ENCODE results near the gene UAP1. TPM values are rescaled to one million over a fixed set of nuclear protein-coding genes. Genes with fewer than 3 reads are reported as not detected.
"Not testable (repeated sequence)": the region's sequence is repeated elsewhere in the genome, so short reads cannot be mapped to it uniquely, and the experiment has no call there.

The UAP1 gene
- total RNA-seq, 1 experiment from 2014 or later = 49.6 TPM

- no peak for DNase-seq (ENCODE audit: low spot score)
Measured at GRCh38 chr1:162564762-162565218, 3.3 kb downstream of the UAP1 start.

GRCh38 chr1:162565460-162565859, 3.9 kb downstream of the UAP1 start:
- DNase-seq (ENCODE audit: low spot score) = no peak

- DNase-seq (ENCODE audit: low spot score) = no peak
Measured at GRCh38 chr1:162566870-162567269, 5.3 kb downstream of the UAP1 start.

DNA sequence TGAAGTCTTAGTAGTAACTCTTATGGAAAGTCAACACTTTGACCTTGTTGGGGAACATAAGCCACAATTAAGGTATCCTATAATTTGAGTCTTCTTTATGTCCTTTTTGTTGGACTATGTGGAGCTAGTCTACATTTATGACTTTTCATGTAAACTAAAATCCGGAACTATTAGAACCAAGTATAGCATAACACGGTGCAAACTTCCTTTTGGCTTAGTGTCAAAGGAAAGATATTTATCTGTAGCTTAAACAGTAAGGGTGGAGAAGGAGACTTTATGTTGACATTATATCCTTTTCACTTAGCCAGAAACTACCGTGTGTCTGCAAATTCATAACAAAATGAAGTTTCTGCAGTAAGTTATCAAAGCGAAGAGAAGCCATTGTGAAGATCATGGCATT, 7.3 kb downstream of the UAP1 start:
- DNase-seq (ENCODE audit: low spot score) = no peak

GRCh38 chr1:162570718-162571117, 9.2 kb downstream of the UAP1 start:
- no peak for DNase-seq (ENCODE audit: low spot score)

DNA sequence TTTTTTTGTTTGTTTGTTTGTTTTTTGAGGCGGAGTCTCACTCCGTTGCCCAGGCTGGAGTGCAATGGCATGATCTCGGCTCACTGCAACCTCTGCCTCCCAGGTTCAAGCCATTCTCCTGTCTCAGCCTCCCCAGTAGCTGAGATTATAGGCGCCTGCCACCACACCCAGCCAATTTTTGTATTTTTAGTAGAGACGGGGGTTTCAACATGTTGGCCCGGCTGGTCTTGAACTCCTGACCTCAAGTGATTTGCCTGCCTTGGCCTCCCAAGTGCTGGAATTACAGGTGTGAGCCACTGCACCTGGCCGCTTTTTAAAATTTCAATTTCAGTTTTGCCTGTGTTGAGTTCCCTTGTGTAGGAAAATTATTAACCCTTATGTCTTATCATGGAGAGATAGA, 9.6 kb downstream of the UAP1 start:
- DNase-seq (ENCODE audit: low spot score) = not testable (repeated sequence)

- no peak for DNase-seq (ENCODE audit: low spot score)
Measured at GRCh38 chr1:162571696-162572095, 10.2 kb downstream of the UAP1 start.

GRCh38 chr1:162573136-162573535, 11.6 kb downstream of the UAP1 start:
- no peak for DNase-seq (ENCODE audit: low spot score)

DNA sequence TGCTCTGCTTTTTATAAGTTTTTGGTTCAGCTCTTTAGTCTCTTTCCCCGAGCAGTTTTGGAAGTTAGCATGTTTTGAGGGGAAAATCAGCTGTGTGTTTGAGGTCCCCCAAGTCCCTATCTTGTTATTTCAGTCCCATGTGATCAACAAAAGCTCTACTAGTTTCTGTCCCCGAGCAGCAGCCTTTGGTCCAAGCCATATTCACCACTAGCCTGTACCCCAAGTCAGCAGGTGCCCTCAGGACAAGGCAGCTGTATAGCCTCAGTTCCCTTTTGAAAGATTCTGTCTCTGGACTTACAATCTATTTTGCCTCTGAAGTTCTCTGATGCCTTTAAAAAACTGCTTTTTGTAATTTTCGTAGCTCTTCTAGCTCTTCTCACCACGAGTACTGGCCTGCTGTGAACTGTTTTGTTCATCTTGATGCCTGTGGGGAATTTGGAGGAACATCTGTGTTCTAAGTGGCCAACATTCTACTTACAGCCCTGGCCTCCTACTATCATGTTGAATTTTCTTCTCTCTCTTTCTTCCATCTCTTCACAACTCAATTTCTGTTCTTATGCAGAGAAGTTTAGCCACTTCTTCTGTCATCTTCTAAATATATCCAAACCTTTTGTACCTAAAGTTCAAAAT, 16.7 kb downstream of the UAP1 start:
- no peak for DNase-seq (ENCODE audit: low spot score)

DNA sequence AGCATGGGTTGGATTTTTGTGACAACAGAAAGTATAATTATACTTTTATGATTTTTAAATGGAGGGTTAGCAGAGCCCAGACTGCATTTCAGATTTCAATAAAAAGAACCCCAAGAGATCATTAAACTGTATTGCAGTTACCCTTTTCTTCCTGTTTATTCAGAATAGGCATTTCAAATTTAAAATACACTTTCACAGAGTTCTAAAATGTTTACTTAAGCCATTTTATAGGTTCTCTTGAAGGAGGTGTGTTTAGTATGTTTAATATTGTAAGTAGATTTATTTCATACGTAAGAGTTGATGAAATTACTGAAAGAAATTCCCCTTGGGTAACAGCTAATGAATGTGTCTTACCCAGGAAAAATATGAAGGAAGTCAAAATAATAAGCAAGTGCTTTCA, 17.4 kb downstream of the UAP1 start:
- DNase-seq (ENCODE audit: low spot score) = no peak

GRCh38 chr1:162580308-162580707, 18.8 kb downstream of the UAP1 start:
- no peak for DNase-seq (ENCODE audit: low spot score)

DNA sequence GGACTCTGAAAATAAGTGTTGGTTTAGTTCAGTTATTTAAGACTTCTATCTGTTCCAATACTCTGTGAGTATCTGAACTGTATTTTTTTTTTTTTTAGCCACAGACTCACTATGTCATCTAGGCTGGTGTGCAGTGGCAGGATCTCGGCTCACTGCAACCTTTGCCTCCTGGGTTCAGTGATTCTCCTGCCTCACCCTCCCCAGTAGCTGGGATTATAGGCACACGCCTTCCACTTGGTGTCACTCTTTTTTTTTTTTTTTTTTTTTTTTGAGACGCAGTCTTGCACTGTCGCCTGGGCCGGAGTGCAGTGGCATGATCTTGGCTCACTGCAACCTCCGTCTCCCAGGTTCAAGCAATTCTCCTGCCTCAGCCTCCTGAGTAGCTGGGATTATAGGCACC, 21.4 kb downstream of the UAP1 start:
- DNase-seq (ENCODE audit: low spot score) = not testable (repeated sequence)

DNA sequence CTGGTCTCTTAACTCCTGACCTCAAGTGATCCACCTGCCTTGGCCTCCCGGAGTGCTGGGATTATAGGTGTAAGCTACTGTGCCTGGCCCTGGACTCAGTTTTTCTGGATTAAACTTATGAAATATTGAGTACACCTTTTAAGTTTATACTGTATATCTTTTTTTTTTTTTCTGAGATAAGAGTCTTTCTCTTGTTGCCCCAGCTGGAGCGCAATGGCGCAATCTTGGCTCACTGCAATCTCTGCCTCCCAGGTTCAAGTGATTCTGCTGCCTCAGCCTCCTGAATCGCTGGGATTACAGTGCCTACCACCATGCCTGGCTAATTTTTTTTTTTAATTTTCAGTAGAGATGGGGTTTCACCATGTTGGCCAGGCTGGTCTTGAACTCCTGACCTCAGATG, 23.6 kb downstream of the UAP1 start:
- DNase-seq (ENCODE audit: low spot score) = not testable (repeated sequence)

DNA sequence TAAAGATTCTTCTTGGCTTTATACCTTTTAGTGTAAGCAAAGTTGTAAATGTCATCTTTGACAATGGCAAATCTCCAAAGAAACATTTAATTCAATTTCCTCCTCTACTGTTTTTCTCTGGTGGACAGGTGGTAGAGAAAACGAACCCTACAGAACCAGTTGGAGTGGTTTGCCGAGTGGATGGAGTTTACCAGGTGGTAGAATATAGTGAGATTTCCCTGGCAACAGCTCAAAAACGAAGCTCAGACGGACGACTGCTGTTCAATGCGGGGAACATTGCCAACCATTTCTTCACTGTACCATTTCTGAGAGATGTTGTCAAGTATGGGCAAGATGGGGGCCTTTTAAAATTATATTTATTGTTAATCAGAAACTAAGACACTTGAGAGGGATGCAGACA, 25.8 kb downstream of the UAP1 start:
- no peak for DNase-seq (ENCODE audit: low spot score)

- DNase-seq (ENCODE audit: low spot score) = no peak
Measured at GRCh38 chr1:162587761-162588260, 26.3 kb downstream of the UAP1 start.

GRCh38 chr1:162590101-162590500, 28.6 kb downstream of the UAP1 start:
- no peak for DNase-seq (ENCODE audit: low spot score)

DNA sequence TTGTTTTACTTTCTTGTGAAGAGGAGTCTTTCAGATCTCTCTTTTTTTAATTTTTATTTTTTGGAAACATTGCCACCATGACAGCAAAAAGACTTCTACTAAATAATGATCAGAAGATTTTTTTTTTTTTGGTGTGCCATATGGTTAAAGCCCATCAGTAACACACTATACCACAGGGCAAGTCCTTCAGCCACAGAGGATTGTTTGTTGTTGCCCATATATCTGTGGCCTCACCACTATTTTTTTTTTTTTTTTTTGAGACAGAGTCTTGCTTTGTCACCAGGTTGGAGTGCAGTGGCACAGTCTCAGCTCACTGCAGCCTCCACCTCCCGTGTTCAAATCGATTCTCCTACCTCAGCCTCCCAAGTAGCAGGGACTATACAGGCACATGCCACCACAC, 29.2 kb downstream of the UAP1 start:
- no peak for DNase-seq (ENCODE audit: low spot score)

DNA sequence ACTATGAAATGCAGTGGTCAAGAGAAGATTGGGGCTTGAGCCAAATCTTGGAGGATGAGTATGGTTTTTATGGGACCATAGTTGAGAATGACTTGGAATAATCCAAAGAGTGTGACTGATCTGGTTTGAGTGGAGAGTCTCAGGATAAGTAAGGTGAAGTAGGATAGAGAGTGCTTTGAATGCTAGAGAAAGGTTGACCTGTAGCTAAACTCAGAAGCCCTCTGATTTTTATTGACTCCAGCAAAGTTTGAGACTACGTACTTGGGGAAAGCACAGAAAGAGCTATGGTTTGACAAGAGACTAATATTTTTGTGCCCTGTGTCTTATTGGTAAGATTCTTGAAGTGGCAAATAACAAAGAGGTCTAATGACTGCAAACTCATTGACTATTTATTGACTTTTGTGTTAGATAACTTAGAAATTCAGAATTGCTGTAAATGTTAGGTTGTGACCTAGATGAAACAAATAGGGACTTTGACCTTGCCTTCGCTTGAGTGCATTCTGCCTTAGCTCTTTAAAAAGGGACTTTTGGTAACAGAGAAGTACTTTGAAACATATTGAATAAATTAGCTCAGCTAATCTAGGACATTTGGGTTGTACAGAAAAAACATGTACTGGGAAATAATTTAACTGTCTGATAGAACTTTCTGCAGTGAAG, 35.1 kb downstream of the UAP1 start:
- DNase-seq (ENCODE audit: low spot score) = no peak

DNA sequence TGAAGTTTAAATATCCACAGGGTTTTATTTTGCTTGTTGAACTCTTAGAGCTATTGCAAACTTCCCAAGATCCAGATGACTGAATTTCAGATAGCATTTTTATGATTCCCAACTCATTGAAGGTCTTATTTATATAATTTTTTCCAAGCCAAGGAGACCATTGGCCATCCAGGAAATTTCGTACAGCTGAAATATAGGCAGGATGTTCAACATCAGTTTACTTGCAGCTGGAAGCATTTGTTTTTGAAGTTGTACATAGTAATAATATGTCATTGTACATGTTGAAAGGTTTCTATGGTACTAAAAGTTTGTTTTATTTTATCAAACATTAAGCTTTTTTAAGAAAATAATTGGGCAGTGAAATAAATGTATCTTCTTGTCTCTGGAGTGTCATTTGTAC, 37.9 kb downstream of the UAP1 start:
- no peak for DNase-seq (ENCODE audit: low spot score)

DNA sequence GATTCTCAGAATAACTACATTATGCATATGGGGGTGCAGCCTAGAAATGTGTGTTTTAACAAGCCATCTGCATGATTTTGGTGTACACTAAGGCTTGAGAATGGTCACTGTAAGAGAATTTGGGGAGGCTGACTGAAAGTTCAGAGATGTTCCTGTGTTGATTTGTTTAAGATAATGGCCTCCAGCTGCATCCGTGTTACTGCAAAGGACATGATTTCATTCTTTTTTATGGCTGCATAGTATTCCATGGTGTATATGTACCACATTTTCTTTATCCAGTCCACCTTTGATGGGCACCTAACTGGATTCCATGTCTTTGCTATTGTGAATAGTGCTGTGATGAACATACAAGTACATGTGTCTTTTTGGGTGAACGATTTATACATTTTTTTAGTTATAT, 41.6 kb downstream of the UAP1 start:
- DNase-seq (ENCODE audit: low spot score) = not testable (repeated sequence)

- DNase-seq (ENCODE audit: low spot score) = peak; percentile 88
Measured at GRCh38 chr1:162605225-162605927, 43.9 kb downstream of the UAP1 start.

DNA sequence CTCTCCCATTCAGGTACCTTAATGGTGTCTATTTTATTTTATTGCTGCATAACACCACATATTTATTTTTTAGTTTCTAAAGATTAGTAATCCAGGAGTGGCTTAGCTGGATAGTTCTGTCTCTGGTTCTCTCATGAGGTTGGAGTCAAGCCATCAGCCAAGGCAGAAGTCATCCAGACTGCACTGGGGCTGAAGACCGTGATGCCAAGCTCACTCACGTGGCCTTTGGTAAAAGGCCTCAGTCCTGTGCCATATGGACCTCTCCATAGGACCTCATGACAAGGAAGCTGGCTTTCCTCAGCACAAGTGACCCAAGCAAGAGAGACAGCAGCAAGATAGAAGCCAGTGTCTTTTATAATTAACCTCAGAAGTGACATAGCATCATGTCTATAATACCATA, 47.8 kb downstream of the UAP1 start:
- no peak for DNase-seq (ENCODE audit: low spot score)

Data from H4 (cell line).